HG03575 (cell line): ENCODE measurements around the gene FSD1.
"Not testable (repeated sequence)": the region's sequence is repeated elsewhere in the genome, so short reads cannot be mapped to it uniquely, and the experiment has no call there.

Experiments
- ATAC-seq: cut with Tn5 transposase; IDR thresholded peaks from one replicate; pipeline ENCODE4 v1.9.1; 2021; ENCODE audit not compliant: unreplicated experiment, insufficient number of reproducible peaks, low FRiP score; ENCODE audit errors: extremely low read depth

Gene FSD1

GRCh38 chr19:4304538-4305256, at the start of gene FSD1:
Gene FSD1, plus strand, starts transcription at chr19:4304598. Its CDS starts 149 bp downstream, at chr19:4304747.
- ATAC-seq = no peak

GRCh38 chr19:4256563-4256962, 47.8 kb upstream of the FSD1 start:
- ATAC-seq = no peak

GRCh38 chr19:4257025-4257424, 47.4 kb upstream of the FSD1 start:
- ATAC-seq = no peak

- no peak for ATAC-seq
Measured at GRCh38 chr19:4258181-4258580, 46.2 kb upstream of the FSD1 start.

- no peak for ATAC-seq
Measured at GRCh38 chr19:4260613-4261191, 43.7 kb upstream of the FSD1 start.

GRCh38 chr19:4264812-4265211, 39.6 kb upstream of the FSD1 start:
- no peak for ATAC-seq

- no peak for ATAC-seq
Measured at GRCh38 chr19:4266253-4267000, 38.0 kb upstream of the FSD1 start.

- ATAC-seq = no peak
Measured at GRCh38 chr19:4267101-4267900, 37.1 kb upstream of the FSD1 start.

GRCh38 chr19:4267901-4268815, 36.2 kb upstream of the FSD1 start:
- ATAC-seq = no peak

GRCh38 chr19:4268816-4269430, 35.5 kb upstream of the FSD1 start:
- ATAC-seq = no peak

- no peak for ATAC-seq
Measured at GRCh38 chr19:4272894-4273293, 31.5 kb upstream of the FSD1 start.

GRCh38 chr19:4274321-4274686, 30.1 kb upstream of the FSD1 start:
- ATAC-seq = not testable (repeated sequence)

- ATAC-seq = no peak
Measured at GRCh38 chr19:4277191-4277696, 27.2 kb upstream of the FSD1 start.

- no peak for ATAC-seq
Measured at GRCh38 chr19:4278010-4278409, 26.4 kb upstream of the FSD1 start.

GRCh38 chr19:4278419-4279266, 25.8 kb upstream of the FSD1 start, which contains the start of gene SHD:
Gene SHD, plus strand, starts transcription at chr19:4279266. Its CDS starts 798 bp downstream, at chr19:4280064.
- ATAC-seq = no peak

- ATAC-seq = no peak
Measured at GRCh38 chr19:4279267-4279529, 25.2 kb upstream of the FSD1 start.
